Fibroblast of skin of scalp (primary cell): ENCODE results near the gene RAB39B.

Source experiments
- DNase-seq: peaks from one replicate; pipeline ENCODE4 v3.0.0-alpha.2; 2013

Gene RAB39B

DNA sequence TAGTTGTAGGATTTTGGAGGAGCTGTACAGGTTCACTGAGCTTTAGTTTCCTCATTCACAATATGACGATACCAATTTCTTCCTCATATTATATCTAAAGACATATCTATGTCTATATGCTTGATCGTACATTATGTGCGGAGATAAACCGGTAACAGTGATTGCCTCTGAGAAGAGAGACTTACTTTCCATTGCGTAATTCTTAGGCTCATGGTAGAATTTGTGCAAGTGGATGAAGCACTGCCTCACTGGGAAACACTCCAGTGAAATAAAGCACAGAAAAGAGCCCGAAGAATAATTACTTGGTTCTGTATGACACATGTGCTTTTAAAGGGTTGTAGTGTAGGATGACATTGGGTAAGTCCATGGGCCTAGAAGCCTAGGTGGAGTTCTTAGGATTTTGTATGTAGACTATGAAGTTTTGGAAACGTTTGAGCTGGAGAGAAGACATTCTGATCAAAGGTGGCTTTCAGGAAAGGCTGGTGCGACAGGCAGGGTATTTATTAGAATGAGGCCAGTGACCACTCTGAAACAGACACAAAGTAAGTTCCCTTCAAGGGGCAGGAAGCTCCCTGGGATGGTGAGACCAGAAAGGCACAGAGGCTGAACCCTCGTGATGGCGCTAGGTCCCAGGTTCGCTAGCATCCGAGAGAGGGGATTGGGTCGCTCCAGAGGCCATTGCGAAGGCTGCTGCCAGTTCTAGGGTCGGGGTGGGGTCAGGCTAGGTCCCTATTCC lies 48.7 kb downstream of the RAB39B start:
- DNase-seq: no peak

DNA sequence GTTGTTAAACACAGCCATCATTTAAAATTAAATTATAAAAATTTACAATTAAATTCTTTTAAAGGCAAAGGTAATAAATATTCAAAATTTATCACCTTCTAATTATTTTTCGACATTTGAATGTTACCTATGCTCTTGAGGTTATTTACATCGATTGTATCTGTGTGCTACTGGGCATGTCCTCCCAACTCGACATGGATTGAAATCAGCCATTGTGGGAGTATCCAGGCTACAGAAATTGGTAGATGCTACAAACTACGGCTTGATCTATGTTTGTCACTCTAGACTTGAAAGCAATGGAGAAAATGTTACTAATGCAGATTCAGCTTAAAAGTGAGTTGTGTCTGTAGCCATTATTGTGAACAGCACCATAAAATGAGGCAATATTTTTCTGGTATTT lies 50.6 kb downstream of the RAB39B start:
- no peak for DNase-seq

DNA sequence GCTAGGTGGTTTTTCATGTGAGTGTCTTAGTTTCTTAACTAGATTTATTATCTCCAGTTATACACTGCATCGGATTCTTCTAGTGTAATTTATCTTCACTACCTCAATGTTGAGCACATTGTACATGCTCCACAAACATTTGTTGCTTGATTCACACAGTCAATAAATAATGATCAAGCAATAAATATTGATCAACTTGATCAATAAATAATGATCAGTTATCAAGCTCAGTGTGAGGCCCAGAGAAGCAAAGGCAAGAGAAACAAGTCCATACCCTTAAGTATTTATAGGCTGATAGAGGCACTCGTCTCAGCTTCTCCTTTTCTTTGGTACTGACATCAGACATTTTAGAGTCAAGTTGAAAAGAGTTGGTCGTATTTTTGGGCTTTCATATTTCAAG lies 53.1 kb downstream of the RAB39B start:
- DNase-seq: no peak
